ENCODE measurements around the gene FBL. TPM values are rescaled to one million over a fixed set of nuclear protein-coding genes. Genes with fewer than 3 reads are reported as not detected.
A peak's percentile ranks its signal among the peaks of the same experiment; 100 is the strongest.

Gene FBL
- total and polyA plus RNA-seq, 2 of the 13 experiments (the other 11 are each of a cell fraction or from before 2014, with no cell fraction given) = 153 to 468 TPM

DNA sequence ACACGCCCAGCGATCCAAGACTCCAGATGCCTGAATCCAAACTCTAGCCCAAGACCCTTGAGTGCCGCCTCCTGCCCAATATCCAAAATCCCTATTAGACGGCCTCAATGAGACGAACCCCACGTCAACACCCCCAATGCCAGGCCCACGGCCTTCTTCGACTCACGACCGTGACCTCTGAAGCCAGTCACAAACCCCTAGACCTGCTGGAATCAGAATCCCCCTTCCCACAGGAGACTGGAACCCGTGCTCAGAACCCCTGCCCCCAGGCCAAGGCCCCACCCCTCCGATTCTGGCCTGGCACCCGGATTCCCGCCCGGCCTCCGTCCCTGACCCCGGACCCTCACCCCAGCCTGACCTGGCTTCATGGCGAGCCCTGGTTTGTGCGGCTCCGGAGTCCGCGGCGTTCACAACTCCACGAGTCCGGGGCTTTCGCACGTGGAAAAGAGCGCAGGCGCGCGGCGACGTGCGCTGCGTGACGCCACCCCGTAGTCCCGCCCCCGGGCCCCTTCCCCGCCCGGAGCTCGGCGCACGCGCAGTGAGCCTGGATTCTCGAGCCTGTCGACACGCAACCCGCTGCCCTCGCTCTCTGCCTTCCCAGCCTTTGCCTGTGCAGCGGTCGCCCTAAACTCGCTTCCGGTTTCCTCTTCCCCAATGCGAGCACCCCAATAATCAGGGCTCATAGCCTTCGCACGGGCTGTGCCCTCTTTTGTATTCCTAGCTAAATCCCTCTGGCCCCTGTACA lies at the start of gene FBL (continued):
- TF ChIP-seq MATR3 (CRISPR knock-in tag; IDR thresholded peaks at IDR 0.05) (no peak), SIN3A (IDR thresholded peaks at IDR 0.05; ENCODE audit: borderline replicate concordance, low read depth, low read length) (peak; percentile 91; the same call in 1 of the 2 replicates), ZNF841 (CRISPR knock-in tag; IDR thresholded peaks at IDR 0.05; ENCODE audit: borderline replicate concordance) (no peak), ZNF326 (CRISPR knock-in tag; IDR thresholded peaks at IDR 0.05; ENCODE audit: borderline replicate concordance) (no peak), ZMAT3 (CRISPR knock-in tag; conservative IDR thresholded peaks at IDR 0.05) (peak; percentile 82), HNRNPK (IDR thresholded peaks at IDR 0.05; ENCODE audit: low read depth, low read length, poor library complexity, severe bottlenecking) (no peak), AKAP8 (CRISPR knock-in tag; IDR thresholded peaks at IDR 0.05) (no peak), NCOA2 (CRISPR knock-in tag; IDR thresholded peaks at IDR 0.05) (peak; percentile 8; the same call in 1 of the 2 replicates), U2AF1 (optimal IDR thresholded peaks at IDR 0.05; ENCODE audit: low read depth, low read length) (no peak), RFX1 (IDR thresholded peaks at IDR 0.05) (no peak), CC2D1A (CRISPR knock-in tag; IDR thresholded peaks at IDR 0.05) (no peak), NCOA5 (CRISPR knock-in tag; IDR thresholded peaks at IDR 0.05) (no peak), PHB2 (IDR thresholded peaks at IDR 0.05; ENCODE audit: partially characterized antibody) (no peak)
- TF ChIP-seq, protein P1, sequence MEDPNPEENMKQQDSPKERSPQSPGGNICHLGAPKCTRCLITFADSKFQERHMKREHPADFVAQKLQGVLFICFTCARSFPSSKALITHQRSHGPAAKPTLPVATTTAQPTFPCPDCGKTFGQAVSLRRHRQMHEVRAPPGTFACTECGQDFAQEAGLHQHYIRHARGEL (CRISPR knock-in tag; IDR thresholded peaks at IDR 0.05) = no peak
- TF ChIP-seq, protein P2, sequence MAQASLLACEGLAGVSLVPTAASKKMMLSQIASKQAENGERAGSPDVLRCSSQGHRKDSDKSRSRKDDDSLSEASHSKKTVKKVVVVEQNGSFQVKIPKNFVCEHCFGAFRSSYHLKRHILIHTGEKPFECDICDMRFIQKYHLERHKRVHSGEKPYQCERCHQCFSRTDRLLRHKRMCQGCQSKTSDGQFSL (CRISPR knock-in tag; IDR thresholded peaks at IDR 0.05) = no peak
- TF ChIP-seq, protein P3, sequence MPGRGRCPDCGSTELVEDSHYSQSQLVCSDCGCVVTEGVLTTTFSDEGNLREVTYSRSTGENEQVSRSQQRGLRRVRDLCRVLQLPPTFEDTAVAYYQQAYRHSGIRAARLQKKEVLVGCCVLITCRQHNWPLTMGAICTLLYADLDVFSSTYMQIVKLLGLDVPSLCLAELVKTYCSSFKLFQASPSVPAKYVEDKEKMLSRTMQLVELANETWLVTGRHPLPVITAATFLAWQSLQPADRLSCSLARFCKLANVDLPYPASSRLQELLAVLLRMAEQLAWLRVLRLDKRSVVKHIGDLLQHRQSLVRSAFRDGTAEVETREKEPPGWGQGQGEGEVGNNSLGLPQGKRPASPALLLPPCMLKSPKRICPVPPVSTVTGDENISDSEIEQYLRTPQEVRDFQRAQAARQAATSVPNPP (CRISPR knock-in tag; IDR thresholded peaks at IDR 0.05) = no peak
- TF ChIP-seq, protein P4, sequence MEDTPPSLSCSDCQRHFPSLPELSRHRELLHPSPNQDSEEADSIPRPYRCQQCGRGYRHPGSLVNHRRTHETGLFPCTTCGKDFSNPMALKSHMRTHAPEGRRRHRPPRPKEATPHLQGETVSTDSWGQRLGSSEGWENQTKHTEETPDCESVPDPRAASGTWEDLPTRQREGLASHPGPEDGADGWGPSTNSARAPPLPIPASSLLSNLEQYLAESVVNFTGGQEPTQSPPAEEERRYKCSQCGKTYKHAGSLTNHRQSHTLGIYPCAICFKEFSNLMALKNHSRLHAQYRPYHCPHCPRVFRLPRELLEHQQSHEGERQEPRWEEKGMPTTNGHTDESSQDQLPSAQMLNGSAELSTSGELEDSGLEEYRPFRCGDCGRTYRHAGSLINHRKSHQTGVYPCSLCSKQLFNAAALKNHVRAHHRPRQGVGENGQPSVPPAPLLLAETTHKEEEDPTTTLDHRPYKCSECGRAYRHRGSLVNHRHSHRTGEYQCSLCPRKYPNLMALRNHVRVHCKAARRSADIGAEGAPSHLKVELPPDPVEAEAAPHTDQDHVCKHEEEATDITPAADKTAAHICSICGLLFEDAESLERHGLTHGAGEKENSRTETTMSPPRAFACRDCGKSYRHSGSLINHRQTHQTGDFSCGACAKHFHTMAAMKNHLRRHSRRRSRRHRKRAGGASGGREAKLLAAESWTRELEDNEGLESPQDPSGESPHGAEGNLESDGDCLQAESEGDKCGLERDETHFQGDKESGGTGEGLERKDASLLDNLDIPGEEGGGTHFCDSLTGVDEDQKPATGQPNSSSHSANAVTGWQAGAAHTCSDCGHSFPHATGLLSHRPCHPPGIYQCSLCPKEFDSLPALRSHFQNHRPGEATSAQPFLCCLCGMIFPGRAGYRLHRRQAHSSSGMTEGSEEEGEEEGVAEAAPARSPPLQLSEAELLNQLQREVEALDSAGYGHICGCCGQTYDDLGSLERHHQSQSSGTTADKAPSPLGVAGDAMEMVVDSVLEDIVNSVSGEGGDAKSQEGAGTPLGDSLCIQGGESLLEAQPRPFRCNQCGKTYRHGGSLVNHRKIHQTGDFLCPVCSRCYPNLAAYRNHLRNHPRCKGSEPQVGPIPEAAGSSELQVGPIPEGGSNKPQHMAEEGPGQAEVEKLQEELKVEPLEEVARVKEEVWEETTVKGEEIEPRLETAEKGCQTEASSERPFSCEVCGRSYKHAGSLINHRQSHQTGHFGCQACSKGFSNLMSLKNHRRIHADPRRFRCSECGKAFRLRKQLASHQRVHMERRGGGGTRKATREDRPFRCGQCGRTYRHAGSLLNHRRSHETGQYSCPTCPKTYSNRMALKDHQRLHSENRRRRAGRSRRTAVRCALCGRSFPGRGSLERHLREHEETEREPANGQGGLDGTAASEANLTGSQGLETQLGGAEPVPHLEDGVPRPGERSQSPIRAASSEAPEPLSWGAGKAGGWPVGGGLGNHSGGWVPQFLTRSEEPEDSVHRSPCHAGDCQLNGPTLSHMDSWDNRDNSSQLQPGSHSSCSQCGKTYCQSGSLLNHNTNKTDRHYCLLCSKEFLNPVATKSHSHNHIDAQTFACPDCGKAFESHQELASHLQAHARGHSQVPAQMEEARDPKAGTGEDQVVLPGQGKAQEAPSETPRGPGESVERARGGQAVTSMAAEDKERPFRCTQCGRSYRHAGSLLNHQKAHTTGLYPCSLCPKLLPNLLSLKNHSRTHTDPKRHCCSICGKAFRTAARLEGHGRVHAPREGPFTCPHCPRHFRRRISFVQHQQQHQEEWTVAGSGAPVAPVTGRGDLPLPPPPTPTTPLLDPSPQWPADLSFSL (CRISPR knock-in tag; IDR thresholded peaks at IDR 0.05) = no peak
- TF ChIP-seq, protein P5, sequence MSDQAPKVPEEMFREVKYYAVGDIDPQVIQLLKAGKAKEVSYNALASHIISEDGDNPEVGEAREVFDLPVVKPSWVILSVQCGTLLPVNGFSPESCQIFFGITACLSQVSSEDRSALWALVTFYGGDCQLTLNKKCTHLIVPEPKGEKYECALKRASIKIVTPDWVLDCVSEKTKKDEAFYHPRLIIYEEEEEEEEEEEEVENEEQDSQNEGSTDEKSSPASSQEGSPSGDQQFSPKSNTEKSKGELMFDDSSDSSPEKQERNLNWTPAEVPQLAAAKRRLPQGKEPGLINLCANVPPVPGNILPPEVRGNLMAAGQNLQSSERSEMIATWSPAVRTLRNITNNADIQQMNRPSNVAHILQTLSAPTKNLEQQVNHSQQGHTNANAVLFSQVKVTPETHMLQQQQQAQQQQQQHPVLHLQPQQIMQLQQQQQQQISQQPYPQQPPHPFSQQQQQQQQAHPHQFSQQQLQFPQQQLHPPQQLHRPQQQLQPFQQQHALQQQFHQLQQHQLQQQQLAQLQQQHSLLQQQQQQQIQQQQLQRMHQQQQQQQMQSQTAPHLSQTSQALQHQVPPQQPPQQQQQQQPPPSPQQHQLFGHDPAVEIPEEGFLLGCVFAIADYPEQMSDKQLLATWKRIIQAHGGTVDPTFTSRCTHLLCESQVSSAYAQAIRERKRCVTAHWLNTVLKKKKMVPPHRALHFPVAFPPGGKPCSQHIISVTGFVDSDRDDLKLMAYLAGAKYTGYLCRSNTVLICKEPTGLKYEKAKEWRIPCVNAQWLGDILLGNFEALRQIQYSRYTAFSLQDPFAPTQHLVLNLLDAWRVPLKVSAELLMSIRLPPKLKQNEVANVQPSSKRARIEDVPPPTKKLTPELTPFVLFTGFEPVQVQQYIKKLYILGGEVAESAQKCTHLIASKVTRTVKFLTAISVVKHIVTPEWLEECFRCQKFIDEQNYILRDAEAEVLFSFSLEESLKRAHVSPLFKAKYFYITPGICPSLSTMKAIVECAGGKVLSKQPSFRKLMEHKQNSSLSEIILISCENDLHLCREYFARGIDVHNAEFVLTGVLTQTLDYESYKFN (CRISPR knock-in tag; conservative IDR thresholded peaks at IDR 0.05) = peak; percentile 34; the same call in 1 of the 2 replicates
